Neural cell (in vitro differentiated cells): ENCODE results near the gene NDUFB3. TPM values are rescaled to one million over a fixed set of nuclear protein-coding genes. Genes with fewer than 3 reads are reported as not detected.

Source experiments
- H2AFZ ChIP-seq: fragments of 200-600, 300-800 bp; sonication (generic), shearing (Covaris generic); 2 replicates; pipeline ENCODE4 v1.6.0; 2014; ENCODE audit warnings: low read depth, mild to moderate bottlenecking, antibody characterized with exemption, low read length, moderate library complexity
- H3F3A ChIP-seq: fragments of 200-600 bp; shearing (Covaris generic); 2 replicates; pipeline ENCODE4 v1.6.1; 2016; ENCODE audit warnings: mild to moderate bottlenecking, moderate library complexity, mixed read lengths, antibody characterized with exemption, low read length; ENCODE audit not compliant: insufficient read depth, poor library complexity, severe bottlenecking
- H3K27ac ChIP-seq: fragments of 200-600, 300-800 bp; sonication (generic), shearing (Covaris generic); 2 replicates; pipeline ENCODE4 v1.5.1; 2014; ENCODE audit warnings: mild to moderate bottlenecking, low read length, moderate library complexity
- H3K27me3 ChIP-seq: fragments of 300-800, 200-600 bp; sonication (generic), shearing (Covaris generic); 2 replicates; pipeline ENCODE4 v1.6.0; 2014; ENCODE audit warnings: mild to moderate bottlenecking, low read depth, low read length, moderate library complexity; ENCODE audit not compliant: insufficient read depth
- H3K36me3 ChIP-seq: fragments of 300-800, 200-600 bp; sonication (generic), shearing (Covaris generic); 2 replicates; pipeline ENCODE4 v1.5.1; 2014; ENCODE audit warnings: mild to moderate bottlenecking, antibody characterized with exemption, low read length, moderate library complexity; ENCODE audit not compliant: insufficient read depth
- H3K4me2 ChIP-seq: fragments of 300-800, 200-600 bp; sonication (generic), shearing (Covaris generic); 2 replicates; pipeline ENCODE4 v1.6.0; 2014; ENCODE audit warnings: mild to moderate bottlenecking, low read length
- H3K4me3 ChIP-seq: fragments of 300-800, 200-600 bp; sonication (generic), shearing (Covaris generic); 2 replicates; pipeline ENCODE4 v1.5.1; 2014; ENCODE audit warnings: mild to moderate bottlenecking, low read length, moderate library complexity
- H3K79me2 ChIP-seq: fragments of 200-600 bp; shearing (Covaris generic); replicated peaks from 2 replicates; pipeline ENCODE4 v1.6.0; 2014; ENCODE audit warnings: mild to moderate bottlenecking, low read length, moderate library complexity; ENCODE audit not compliant: insufficient read depth
- H3K9ac ChIP-seq: fragments of 300-800, 200-600 bp; sonication (generic), shearing (Covaris generic); 2 replicates; pipeline ENCODE4 v1.6.1; 2016; ENCODE audit warnings: mild to moderate bottlenecking, low read length, mixed read lengths
- H3K9me2 ChIP-seq: fragments of 200-600 bp; shearing (Covaris generic); 2 replicates; pipeline ENCODE4 v1.6.1; 2016; ENCODE audit warnings: mild to moderate bottlenecking, low read length, mixed read lengths; ENCODE audit not compliant: insufficient read depth
- H3K9me3 ChIP-seq: fragments of 200-600, 300-800 bp; sonication (generic), shearing (Covaris generic); 2 replicates; pipeline ENCODE4 v1.6.1; 2016; ENCODE audit warnings: mild to moderate bottlenecking, mixed run types, low read length, moderate library complexity, mixed read lengths
- H4K20me1 ChIP-seq: fragments of 200-600 bp; shearing (Covaris generic); 2 replicates; pipeline ENCODE4 v1.6.1; 2016; ENCODE audit warnings: mild to moderate bottlenecking, mixed run types; ENCODE audit not compliant: insufficient read depth
- EP300 ChIP-seq: fragments of 450-650 bp; conservative IDR thresholded peaks from 2 replicates; pipeline ENCODE4 v1.6.1; 2014; ENCODE audit warnings: antibody characterized with exemption, mild to moderate bottlenecking, moderate library complexity; ENCODE audit not compliant: poor library complexity, severe bottlenecking
- EZH2 ChIP-seq: fragments of 200-600, 300-800 bp; shearing (Covaris generic), sonication (generic); IDR thresholded peaks from 2 replicates; pipeline ENCODE4 v1.6.1; 2014; ENCODE audit warnings: antibody characterized with exemption, low read length, borderline replicate concordance, mild to moderate bottlenecking; ENCODE audit not compliant: insufficient read depth, poor library complexity, severe bottlenecking
- MXI1 ChIP-seq: fragments of 450-650 bp; conservative IDR thresholded peaks from 2 replicates; pipeline ENCODE4 v1.6.1; 2014; ENCODE audit warnings: antibody characterized with exemption, mild to moderate bottlenecking; ENCODE audit not compliant: poor library complexity, severe bottlenecking
- POLR2AphosphoS5 ChIP-seq: IDR thresholded peaks from 2 replicates; pipeline ENCODE4 v1.6.1; 2012
- RAD21 ChIP-seq: fragments of 450-650 bp; conservative IDR thresholded peaks from 2 replicates; pipeline ENCODE4 v1.6.1; 2014; ENCODE audit warnings: antibody characterized with exemption, mild to moderate bottlenecking, moderate library complexity
- REST ChIP-seq: IDR thresholded peaks from 2 replicates; pipeline ENCODE4 v1.6.1; 2012; ENCODE audit warnings: borderline replicate concordance
- SMC3 ChIP-seq: fragments of 450-650 bp; conservative IDR thresholded peaks from 2 replicates; pipeline ENCODE4 v1.6.1; 2014; ENCODE audit warnings: antibody characterized with exemption, mild to moderate bottlenecking, moderate library complexity; ENCODE audit not compliant: poor library complexity
- TAF1 ChIP-seq: IDR thresholded peaks from 2 replicates; pipeline ENCODE4 v1.6.1; 2012; ENCODE audit warnings: low read depth
- polyA plus RNA-seq: library from polyadenylated mRNA; depleted of rRNA; stranded (reverse); fragments of >200 nt; gene quantifications from 2 replicates; pipeline ENCODE4 v1.2.3, GENCODE V29; 2014
- TF ChIP-seq, protein P1 (sequence below): fragments of 450-650 bp; IDR thresholded peaks from 2 replicates; pipeline ENCODE4 v1.5.1; 2014; ENCODE audit warnings: antibody characterized with exemption, mild to moderate bottlenecking, moderate library complexity; ENCODE audit not compliant: poor library complexity, severe bottlenecking

NDUFB3 gene
- polyA plus RNA-seq, 1 donor from 2014 or later = 154 TPM

DNA sequence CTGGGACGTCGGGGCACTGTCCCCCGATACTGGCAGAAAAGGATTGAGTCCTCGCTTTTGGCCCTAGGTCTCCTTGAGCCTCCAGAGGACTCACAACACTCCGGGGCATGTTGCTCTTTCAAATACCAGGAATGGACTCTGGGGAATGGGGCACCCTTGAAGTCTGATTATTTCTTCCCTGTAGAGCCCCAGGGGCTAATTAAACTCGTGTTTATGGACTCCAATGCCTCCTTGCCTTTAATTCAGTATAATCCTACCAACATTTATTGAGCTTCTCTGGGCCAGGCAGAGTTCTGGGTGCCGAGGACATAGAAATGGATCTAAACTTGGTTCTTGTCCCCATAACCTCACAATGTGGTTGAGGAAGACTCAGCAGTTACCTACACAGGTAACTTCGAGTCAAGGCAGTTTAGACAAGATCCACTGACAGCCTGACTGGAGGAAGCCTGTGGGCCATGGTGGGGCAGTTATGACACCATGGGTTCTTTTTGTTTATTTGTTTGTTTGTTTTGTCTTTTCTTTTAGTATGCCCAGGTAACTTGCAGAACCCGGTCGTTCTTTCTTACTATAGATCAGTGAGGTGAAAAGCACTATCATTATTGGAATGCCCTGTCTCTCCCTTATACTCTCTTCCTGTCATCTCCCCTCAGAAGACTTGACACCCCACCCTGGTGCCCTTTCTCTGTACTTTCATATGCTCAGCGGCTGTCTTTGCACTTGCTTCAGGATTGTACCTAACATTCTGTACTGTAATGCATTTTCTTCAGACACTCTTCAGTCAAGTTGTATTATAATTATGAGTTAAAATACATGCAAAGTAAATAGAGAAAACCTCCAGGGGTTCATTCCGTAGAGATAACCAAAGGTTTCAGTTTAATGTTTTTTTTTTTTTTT lies 47.4 kb downstream of the NDUFB3 start:
- no peaks in the 10 kb centered on the region for H3K9me3 ChIP-seq
- H3K9me2 ChIP-seq = no peaks in the 10 kb centered on the region
- H4K20me1 ChIP-seq = no peaks in the 10 kb centered on the region
- no peaks in the 10 kb centered on the region for H3K36me3 ChIP-seq
- no peak overlapping the region for H3K4me2 ChIP-seq
- H3K4me3 ChIP-seq = no peak overlapping the region
- peaks cover 10% of the 10 kb centered on the region for H3K27me3 ChIP-seq
- TF ChIP-seq RAD21 (no peak), EP300 (no peak)
- no peak overlapping the region for H3K9ac ChIP-seq
- no peak overlapping the region for H3K27ac ChIP-seq
- H2AFZ ChIP-seq = no peak overlapping the region
- H3K79me2 ChIP-seq = no peaks in the 10 kb centered on the region
- H3F3A ChIP-seq = no peaks in the 10 kb centered on the region

- H3K27ac ChIP-seq = no peak overlapping the region
- no peaks in the 10 kb centered on the region for H3K79me2 ChIP-seq
- H3K9ac ChIP-seq = no peak overlapping the region
- no peak overlapping the region for H2AFZ ChIP-seq
- no peak overlapping the region for H3K4me3 ChIP-seq
- no peaks in the 10 kb centered on the region for H4K20me1 ChIP-seq
- H3K9me2 ChIP-seq = no peaks in the 10 kb centered on the region
- TF ChIP-seq MXI1 (no peak), SMC3 (no peak), POLR2AphosphoS5 (no peak), EZH2 (no peak)
- no peaks in the 10 kb centered on the region for H3K36me3 ChIP-seq
- H3F3A ChIP-seq = no peaks in the 10 kb centered on the region
- no peaks in the 10 kb centered on the region for H3K9me3 ChIP-seq
- H3K27me3 ChIP-seq = peaks cover 10% of the 10 kb centered on the region
- H3K4me2 ChIP-seq = no peak overlapping the region
These were observed 50.5 kb downstream of the NDUFB3 start for GRCh38 chr2:201122276-201122675.

- Histone ChIP-seq H3K79me2 (no peaks in the 10 kb centered on the region), H3K36me3 (no peaks in the 10 kb centered on the region), H3K9ac (no peak overlapping the region), H3K4me3 (no peak overlapping the region), H3K4me2 (no peak overlapping the region), H2AFZ (no peak overlapping the region), H3K9me3 (no peaks in the 10 kb centered on the region), H3K27ac (no peak overlapping the region), H3F3A (no peaks in the 10 kb centered on the region), H3K27me3 (no peaks in the 10 kb centered on the region), H4K20me1 (no peaks in the 10 kb centered on the region), H3K9me2 (no peaks in the 10 kb centered on the region)
- TF ChIP-seq RAD21 (no peak), EZH2 (no peak), SMC3 (no peak), TAF1 (no peak), EP300 (no peak), POLR2AphosphoS5 (no peak), REST (no peak), MXI1 (no peak)
- TF ChIP-seq, protein P1, sequence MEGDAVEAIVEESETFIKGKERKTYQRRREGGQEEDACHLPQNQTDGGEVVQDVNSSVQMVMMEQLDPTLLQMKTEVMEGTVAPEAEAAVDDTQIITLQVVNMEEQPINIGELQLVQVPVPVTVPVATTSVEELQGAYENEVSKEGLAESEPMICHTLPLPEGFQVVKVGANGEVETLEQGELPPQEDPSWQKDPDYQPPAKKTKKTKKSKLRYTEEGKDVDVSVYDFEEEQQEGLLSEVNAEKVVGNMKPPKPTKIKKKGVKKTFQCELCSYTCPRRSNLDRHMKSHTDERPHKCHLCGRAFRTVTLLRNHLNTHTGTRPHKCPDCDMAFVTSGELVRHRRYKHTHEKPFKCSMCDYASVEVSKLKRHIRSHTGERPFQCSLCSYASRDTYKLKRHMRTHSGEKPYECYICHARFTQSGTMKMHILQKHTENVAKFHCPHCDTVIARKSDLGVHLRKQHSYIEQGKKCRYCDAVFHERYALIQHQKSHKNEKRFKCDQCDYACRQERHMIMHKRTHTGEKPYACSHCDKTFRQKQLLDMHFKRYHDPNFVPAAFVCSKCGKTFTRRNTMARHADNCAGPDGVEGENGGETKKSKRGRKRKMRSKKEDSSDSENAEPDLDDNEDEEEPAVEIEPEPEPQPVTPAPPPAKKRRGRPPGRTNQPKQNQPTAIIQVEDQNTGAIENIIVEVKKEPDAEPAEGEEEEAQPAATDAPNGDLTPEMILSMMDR = no peak
These were observed 54.7 kb downstream of the NDUFB3 start for GRCh38 chr2:201126308-201127151.
